Retinal pigment epithelial cell (primary cell): ENCODE measurements around the gene ANKRD45.

Experiments used
- DNase-seq: peaks from one replicate; pipeline ENCODE4 v3.0.0-alpha.2; 2010; ENCODE audit warnings: low read depth
- H3K4me3 ChIP-seq: 2 replicates; pipeline ENCODE4 v1.5.1; 2011; ENCODE audit warnings: mild to moderate bottlenecking, low read length, control low read depth, moderate library complexity
- CTCF ChIP-seq: conservative IDR thresholded peaks from 2 replicates; pipeline ENCODE4 v1.5.1; 2011; ENCODE audit warnings: low read depth, low read length, control low read depth, inconsistent platforms

ANKRD45 gene

DNA sequence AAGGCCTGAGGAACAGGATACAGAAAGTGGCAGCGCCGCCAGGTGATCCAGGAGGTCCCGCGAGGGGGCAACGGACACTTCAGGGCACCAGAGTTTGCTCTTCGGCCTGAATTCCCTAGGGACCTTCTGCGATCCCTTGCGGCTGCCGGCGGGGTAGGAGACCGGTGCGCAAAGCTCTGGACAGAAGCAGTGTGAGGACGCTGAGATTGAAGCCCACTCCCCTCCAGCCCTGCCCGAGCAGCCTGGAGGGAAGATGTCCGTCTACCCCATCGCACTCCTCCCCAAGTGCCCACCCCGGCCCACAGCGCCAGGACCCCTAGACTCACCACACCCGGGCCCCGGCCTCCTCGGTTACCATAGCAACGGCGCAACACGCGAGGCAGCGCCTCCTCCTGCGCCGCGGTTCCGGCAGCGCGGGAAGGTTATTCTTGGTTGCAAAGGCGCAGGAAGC is at the start of gene ANKRD45:
TSS of gene ANKRD45 (minus strand) at position 361 of the 451 bp plus-strand sequence. CDS start 10,433 bp downstream, outside the sequence.
- H3K4me3 ChIP-seq, result peak within 1 kb of the TSS; percentile 62
- no peak for TF ChIP-seq CTCF
- no peak for DNase-seq

- no peak for DNase-seq
- TF ChIP-seq CTCF, result no peak
- H3K4me3 ChIP-seq, result no peak overlapping the region
Measured at GRCh38 chr1:173717238-173717637, 47.6 kb upstream of the ANKRD45 start.

DNA sequence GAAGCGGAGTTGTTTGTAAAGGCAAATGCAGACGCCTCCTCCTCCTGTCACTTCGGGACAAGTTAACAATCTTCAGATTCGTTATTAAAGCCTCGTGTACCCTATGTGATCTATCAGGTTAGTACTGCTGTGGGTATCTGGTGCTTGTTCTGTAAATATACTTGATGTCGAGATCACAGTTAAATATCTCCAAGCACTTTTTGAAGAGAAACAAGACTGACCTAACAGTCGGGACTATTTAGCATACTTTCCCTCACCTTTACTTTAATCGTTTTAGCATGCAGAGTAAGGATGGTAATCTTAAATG is 45.8 kb upstream of the ANKRD45 start:
- no peak for DNase-seq
- no peak for TF ChIP-seq CTCF
- H3K4me3 ChIP-seq, result peak overlapping the region; percentile 93

DNA sequence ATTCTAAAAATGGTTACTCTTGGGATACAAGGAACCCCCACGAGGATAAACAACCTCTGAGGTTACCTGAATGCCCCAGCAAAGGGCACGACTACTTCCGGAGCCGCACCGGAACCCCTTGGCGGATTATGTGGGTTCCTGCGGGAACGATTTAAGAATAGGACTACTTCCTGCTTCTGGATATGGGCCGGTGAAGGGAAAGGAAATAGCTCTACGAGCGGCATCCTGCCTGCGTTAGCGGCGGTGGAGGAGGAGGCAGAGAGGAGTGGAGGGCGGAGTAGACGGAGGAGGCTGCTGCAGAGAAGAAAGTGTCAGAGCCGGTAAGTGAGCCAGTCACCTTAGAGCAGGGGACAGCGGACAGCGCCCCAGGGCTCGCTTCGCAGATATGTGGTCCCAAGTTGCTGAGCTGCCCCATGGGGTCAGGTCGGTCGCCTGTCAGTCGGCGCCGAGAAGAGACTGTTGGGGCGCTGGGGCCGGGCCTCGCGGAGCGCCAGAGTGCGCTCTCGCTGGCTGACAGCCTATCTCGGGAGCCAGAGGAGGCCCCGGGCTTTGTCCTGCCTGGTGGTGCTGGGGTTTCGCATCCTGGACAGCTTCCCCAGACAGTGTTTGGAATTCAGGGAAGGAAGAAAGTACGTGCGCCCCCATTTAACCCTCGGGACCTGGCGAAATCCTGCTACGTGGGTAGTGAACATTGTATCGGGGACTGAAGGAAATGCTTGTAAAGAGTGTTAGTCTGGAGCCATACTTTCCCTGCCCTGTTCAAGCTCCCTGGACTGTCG is 45.3 kb upstream of the ANKRD45 start, which contains the start of gene KLHL20:
TSS of gene KLHL20 (plus strand) at position 223 of the 779 bp plus-strand sequence. CDS start 1,063 bp downstream, outside the sequence.
- H3K4me3 ChIP-seq, result peak within 1 kb of the TSS; percentile 93
- DNase-seq, result peak; percentile 75
- peak; percentile 7 for TF ChIP-seq CTCF

- DNase-seq, result no peak
- TF ChIP-seq CTCF, result no peak
- H3K4me3 ChIP-seq, result peak overlapping the region; percentile 93
Measured at GRCh38 chr1:173714441-173714758, 44.7 kb upstream of the ANKRD45 start.

DNA sequence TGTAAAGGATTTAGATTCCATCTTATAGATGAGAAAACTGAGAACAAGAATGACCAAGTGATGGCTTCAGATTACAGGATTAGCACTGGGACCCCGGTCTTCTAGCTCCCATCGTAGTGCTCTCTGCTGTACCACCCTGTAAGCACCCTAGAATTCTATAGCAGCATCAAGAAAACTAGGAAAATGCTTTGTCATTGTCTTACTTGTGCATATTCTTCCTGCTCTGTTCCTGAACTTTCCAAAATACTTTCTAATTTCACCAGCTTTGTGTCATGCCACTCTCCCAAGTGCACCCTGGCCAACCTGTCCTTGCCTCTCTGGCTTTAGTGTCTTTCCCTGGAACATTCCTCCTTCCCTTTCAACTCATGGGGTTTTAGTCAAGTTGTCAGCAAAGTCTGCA is 39.1 kb upstream of the ANKRD45 start:
- no peak for DNase-seq
- no peak for TF ChIP-seq CTCF
- H3K4me3 ChIP-seq, result no peak overlapping the region

- TF ChIP-seq CTCF, result no peak
- H3K4me3 ChIP-seq, result no peak overlapping the region
- DNase-seq, result no peak
Measured at GRCh38 chr1:173705117-173705516, 35.5 kb upstream of the ANKRD45 start.
